Neural cell (in vitro differentiated cells): ENCODE measurements around the gene FAM124B. TPM values are rescaled to one million over a fixed set of nuclear protein-coding genes. Genes with fewer than 3 reads are reported as not detected.

Source experiments
- H2AFZ ChIP-seq: fragments of 200-600, 300-800 bp; sonication (generic), shearing (Covaris generic); 2 replicates; pipeline ENCODE4 v1.6.0; 2014; ENCODE audit warnings: low read depth, mild to moderate bottlenecking, antibody characterized with exemption, low read length, moderate library complexity
- H3F3A ChIP-seq: fragments of 200-600 bp; shearing (Covaris generic); 2 replicates; pipeline ENCODE4 v1.6.1; 2016; ENCODE audit warnings: mild to moderate bottlenecking, moderate library complexity, mixed read lengths, antibody characterized with exemption, low read length; ENCODE audit not compliant: insufficient read depth, poor library complexity, severe bottlenecking
- H3K27ac ChIP-seq: fragments of 200-600, 300-800 bp; sonication (generic), shearing (Covaris generic); 2 replicates; pipeline ENCODE4 v1.5.1; 2014; ENCODE audit warnings: mild to moderate bottlenecking, low read length, moderate library complexity
- H3K27me3 ChIP-seq: fragments of 300-800, 200-600 bp; sonication (generic), shearing (Covaris generic); 2 replicates; pipeline ENCODE4 v1.6.0; 2014; ENCODE audit warnings: mild to moderate bottlenecking, low read depth, low read length, moderate library complexity; ENCODE audit not compliant: insufficient read depth
- H3K36me3 ChIP-seq: fragments of 300-800, 200-600 bp; sonication (generic), shearing (Covaris generic); 2 replicates; pipeline ENCODE4 v1.5.1; 2014; ENCODE audit warnings: mild to moderate bottlenecking, antibody characterized with exemption, low read length, moderate library complexity; ENCODE audit not compliant: insufficient read depth
- H3K4me2 ChIP-seq: fragments of 300-800, 200-600 bp; sonication (generic), shearing (Covaris generic); 2 replicates; pipeline ENCODE4 v1.6.0; 2014; ENCODE audit warnings: mild to moderate bottlenecking, low read length
- H3K4me3 ChIP-seq: fragments of 300-800, 200-600 bp; sonication (generic), shearing (Covaris generic); 2 replicates; pipeline ENCODE4 v1.5.1; 2014; ENCODE audit warnings: mild to moderate bottlenecking, low read length, moderate library complexity
- H3K79me2 ChIP-seq: fragments of 200-600 bp; shearing (Covaris generic); replicated peaks from 2 replicates; pipeline ENCODE4 v1.6.0; 2014; ENCODE audit warnings: mild to moderate bottlenecking, low read length, moderate library complexity; ENCODE audit not compliant: insufficient read depth
- H3K9ac ChIP-seq: fragments of 300-800, 200-600 bp; sonication (generic), shearing (Covaris generic); 2 replicates; pipeline ENCODE4 v1.6.1; 2016; ENCODE audit warnings: mild to moderate bottlenecking, low read length, mixed read lengths
- H3K9me2 ChIP-seq: fragments of 200-600 bp; shearing (Covaris generic); 2 replicates; pipeline ENCODE4 v1.6.1; 2016; ENCODE audit warnings: mild to moderate bottlenecking, low read length, mixed read lengths; ENCODE audit not compliant: insufficient read depth
- H3K9me3 ChIP-seq: fragments of 200-600, 300-800 bp; sonication (generic), shearing (Covaris generic); 2 replicates; pipeline ENCODE4 v1.6.1; 2016; ENCODE audit warnings: mild to moderate bottlenecking, mixed run types, low read length, moderate library complexity, mixed read lengths
- H4K20me1 ChIP-seq: fragments of 200-600 bp; shearing (Covaris generic); 2 replicates; pipeline ENCODE4 v1.6.1; 2016; ENCODE audit warnings: mild to moderate bottlenecking, mixed run types; ENCODE audit not compliant: insufficient read depth
- CTCF ChIP-seq: fragments of 450-650 bp; IDR thresholded peaks from 2 replicates; pipeline ENCODE4 v1.5.1; 2014; ENCODE audit warnings: antibody characterized with exemption, mild to moderate bottlenecking, moderate library complexity; ENCODE audit not compliant: poor library complexity, severe bottlenecking
- EP300 ChIP-seq: fragments of 450-650 bp; conservative IDR thresholded peaks from 2 replicates; pipeline ENCODE4 v1.6.1; 2014; ENCODE audit warnings: antibody characterized with exemption, mild to moderate bottlenecking, moderate library complexity; ENCODE audit not compliant: poor library complexity, severe bottlenecking
- EZH2 ChIP-seq: fragments of 200-600, 300-800 bp; shearing (Covaris generic), sonication (generic); IDR thresholded peaks from 2 replicates; pipeline ENCODE4 v1.6.1; 2014; ENCODE audit warnings: antibody characterized with exemption, low read length, borderline replicate concordance, mild to moderate bottlenecking; ENCODE audit not compliant: insufficient read depth, poor library complexity, severe bottlenecking
- MXI1 ChIP-seq: fragments of 450-650 bp; conservative IDR thresholded peaks from 2 replicates; pipeline ENCODE4 v1.6.1; 2014; ENCODE audit warnings: antibody characterized with exemption, mild to moderate bottlenecking; ENCODE audit not compliant: poor library complexity, severe bottlenecking
- POLR2AphosphoS5 ChIP-seq: IDR thresholded peaks from 2 replicates; pipeline ENCODE4 v1.6.1; 2012
- RAD21 ChIP-seq: fragments of 450-650 bp; conservative IDR thresholded peaks from 2 replicates; pipeline ENCODE4 v1.6.1; 2014; ENCODE audit warnings: antibody characterized with exemption, mild to moderate bottlenecking, moderate library complexity
- SMC3 ChIP-seq: fragments of 450-650 bp; conservative IDR thresholded peaks from 2 replicates; pipeline ENCODE4 v1.6.1; 2014; ENCODE audit warnings: antibody characterized with exemption, mild to moderate bottlenecking, moderate library complexity; ENCODE audit not compliant: poor library complexity
- TAF1 ChIP-seq: IDR thresholded peaks from 2 replicates; pipeline ENCODE4 v1.6.1; 2012; ENCODE audit warnings: low read depth
- polyA plus RNA-seq: library from polyadenylated mRNA; depleted of rRNA; stranded (reverse); fragments of >200 nt; gene quantifications from 2 replicates; pipeline ENCODE4 v1.2.3, GENCODE V29; 2014
- TF ChIP-seq, protein P1 (sequence below): IDR thresholded peaks from 2 replicates; pipeline ENCODE4 v1.6.1; 2012; ENCODE audit warnings: borderline replicate concordance

The FAM124B gene
- polyA plus RNA-seq, 1 donor from 2014 or later, result not detected

DNA sequence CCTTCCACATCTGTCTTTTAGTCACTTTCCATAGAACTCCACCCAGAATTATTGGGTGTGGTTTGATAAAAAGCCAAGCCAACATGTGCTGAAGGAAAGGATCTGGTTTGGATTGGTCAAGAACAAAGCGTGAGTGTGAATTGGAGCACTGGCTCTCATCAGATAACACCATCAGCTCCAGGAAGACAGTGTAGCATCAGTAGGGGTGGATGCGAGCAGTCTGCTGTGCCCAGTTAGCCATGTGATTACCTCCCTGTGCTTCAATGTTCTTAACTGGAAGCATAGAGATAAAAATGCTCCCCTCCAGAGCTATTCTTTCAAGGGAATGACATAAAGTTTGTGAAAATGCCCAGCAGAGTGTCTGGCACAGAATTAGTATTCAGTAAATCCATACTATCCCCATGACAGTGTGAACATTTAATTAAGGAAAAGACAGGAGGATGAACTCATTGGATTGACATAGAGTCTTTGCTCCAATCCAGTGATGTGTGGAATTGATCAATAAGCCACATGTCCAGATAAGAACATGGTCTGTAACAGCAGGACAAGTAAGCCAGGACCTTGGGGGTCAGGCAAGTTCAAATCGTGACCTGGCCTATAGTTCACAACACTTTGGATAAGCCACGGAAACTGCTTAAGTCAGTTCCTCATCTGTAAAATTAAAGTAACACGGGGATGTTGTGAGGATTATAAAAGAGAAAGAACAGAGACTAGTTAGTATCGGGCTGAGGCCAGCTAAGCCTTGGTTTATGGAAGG lies 68.0 kb downstream of the FAM124B start:
- no peak overlapping the region for H3K4me3 ChIP-seq
- no peaks in the 10 kb centered on the region for H3K9me2 ChIP-seq
- H3K27me3 ChIP-seq, result no peaks in the 10 kb centered on the region
- TF ChIP-seq POLR2AphosphoS5 (no peak), CTCF (no peak), SMC3 (no peak), EP300 (no peak), MXI1 (no peak), RAD21 (no peak), EZH2 (no peak), TAF1 (no peak)
- no peaks in the 10 kb centered on the region for H3F3A ChIP-seq
- no peaks in the 10 kb centered on the region for H3K36me3 ChIP-seq
- no peak overlapping the region for H3K4me2 ChIP-seq
- no peak overlapping the region for H3K9ac ChIP-seq
- H4K20me1 ChIP-seq, result no peaks in the 10 kb centered on the region
- H2AFZ ChIP-seq, result no peak overlapping the region
- no peaks in the 10 kb centered on the region for H3K9me3 ChIP-seq
- no peak overlapping the region for H3K27ac ChIP-seq
- H3K79me2 ChIP-seq, result no peaks in the 10 kb centered on the region

DNA sequence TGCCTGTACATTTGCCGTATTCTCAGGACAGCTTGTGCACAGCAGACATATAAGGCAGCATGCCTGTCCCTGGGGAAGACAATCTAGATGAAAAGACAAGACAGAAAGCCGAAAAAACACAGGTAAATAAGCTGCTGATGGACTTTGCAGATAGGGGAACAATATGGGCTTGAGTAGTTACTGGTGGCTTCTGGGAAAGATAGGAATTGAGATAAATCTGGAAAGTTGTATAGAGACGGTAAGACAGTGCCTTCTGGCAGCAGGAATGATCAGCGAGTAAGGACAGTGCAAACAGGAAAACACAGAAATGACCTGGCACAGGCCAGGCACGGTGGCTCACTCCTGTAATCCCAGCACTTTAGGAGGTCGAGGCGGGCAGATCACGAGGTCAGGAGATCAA lies 70.2 kb downstream of the FAM124B start:
- H3K79me2 ChIP-seq, result no peaks in the 10 kb centered on the region
- no peak overlapping the region for H3K27ac ChIP-seq
- no peaks in the 10 kb centered on the region for H3K36me3 ChIP-seq
- H3K4me2 ChIP-seq, result no peak overlapping the region
- H3K9me2 ChIP-seq, result no peaks in the 10 kb centered on the region
- H3K27me3 ChIP-seq, result no peaks in the 10 kb centered on the region
- H4K20me1 ChIP-seq, result no peaks in the 10 kb centered on the region
- no peaks in the 10 kb centered on the region for H3F3A ChIP-seq
- no peak overlapping the region for H3K9ac ChIP-seq
- H3K9me3 ChIP-seq, result no peaks in the 10 kb centered on the region
- H2AFZ ChIP-seq, result no peak overlapping the region
- H3K4me3 ChIP-seq, result no peak overlapping the region
- TF ChIP-seq CTCF (no peak), MXI1 (no peak)

- Histone ChIP-seq H3K9ac (no peak overlapping the region), H3K27me3 (no peaks in the 10 kb centered on the region)
- no peak for TF ChIP-seq SMC3
- no peak for TF ChIP-seq CTCF
- no peak for TF ChIP-seq EP300
- no peak for TF ChIP-seq TAF1
- no peak for TF ChIP-seq POLR2AphosphoS5
- TF ChIP-seq EZH2, result no peak
- TF ChIP-seq MXI1, result no peak
- TF ChIP-seq, protein P1, sequence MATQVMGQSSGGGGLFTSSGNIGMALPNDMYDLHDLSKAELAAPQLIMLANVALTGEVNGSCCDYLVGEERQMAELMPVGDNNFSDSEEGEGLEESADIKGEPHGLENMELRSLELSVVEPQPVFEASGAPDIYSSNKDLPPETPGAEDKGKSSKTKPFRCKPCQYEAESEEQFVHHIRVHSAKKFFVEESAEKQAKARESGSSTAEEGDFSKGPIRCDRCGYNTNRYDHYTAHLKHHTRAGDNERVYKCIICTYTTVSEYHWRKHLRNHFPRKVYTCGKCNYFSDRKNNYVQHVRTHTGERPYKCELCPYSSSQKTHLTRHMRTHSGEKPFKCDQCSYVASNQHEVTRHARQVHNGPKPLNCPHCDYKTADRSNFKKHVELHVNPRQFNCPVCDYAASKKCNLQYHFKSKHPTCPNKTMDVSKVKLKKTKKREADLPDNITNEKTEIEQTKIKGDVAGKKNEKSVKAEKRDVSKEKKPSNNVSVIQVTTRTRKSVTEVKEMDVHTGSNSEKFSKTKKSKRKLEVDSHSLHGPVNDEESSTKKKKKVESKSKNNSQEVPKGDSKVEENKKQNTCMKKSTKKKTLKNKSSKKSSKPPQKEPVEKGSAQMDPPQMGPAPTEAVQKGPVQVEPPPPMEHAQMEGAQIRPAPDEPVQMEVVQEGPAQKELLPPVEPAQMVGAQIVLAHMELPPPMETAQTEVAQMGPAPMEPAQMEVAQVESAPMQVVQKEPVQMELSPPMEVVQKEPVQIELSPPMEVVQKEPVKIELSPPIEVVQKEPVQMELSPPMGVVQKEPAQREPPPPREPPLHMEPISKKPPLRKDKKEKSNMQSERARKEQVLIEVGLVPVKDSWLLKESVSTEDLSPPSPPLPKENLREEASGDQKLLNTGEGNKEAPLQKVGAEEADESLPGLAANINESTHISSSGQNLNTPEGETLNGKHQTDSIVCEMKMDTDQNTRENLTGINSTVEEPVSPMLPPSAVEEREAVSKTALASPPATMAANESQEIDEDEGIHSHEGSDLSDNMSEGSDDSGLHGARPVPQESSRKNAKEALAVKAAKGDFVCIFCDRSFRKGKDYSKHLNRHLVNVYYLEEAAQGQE, result no peak
- no peak for TF ChIP-seq RAD21
Measured at GRCh38 chr2:224328798-224329197, 73.1 kb downstream of the FAM124B start.

More at GRCh38 chr2:224328798-224329197, 73.1 kb downstream of the FAM124B start:
- no peak overlapping the region for H3K27ac ChIP-seq
- H3K9me3 ChIP-seq, result no peaks in the 10 kb centered on the region
- H3K4me2 ChIP-seq, result no peak overlapping the region
- H3K36me3 ChIP-seq, result no peaks in the 10 kb centered on the region
- H4K20me1 ChIP-seq, result no peaks in the 10 kb centered on the region
- H3F3A ChIP-seq, result no peaks in the 10 kb centered on the region
- no peaks in the 10 kb centered on the region for H3K9me2 ChIP-seq
- no peak overlapping the region for H3K4me3 ChIP-seq
- no peak overlapping the region for H2AFZ ChIP-seq
- H3K79me2 ChIP-seq, result no peaks in the 10 kb centered on the region
